GM19043 (cell line): Measurements from ENCODE around the gene NAT10.
A peak's percentile ranks its signal among the peaks of the same experiment; 100 is the strongest.

Experiments
- ATAC-seq: cut with Tn5 transposase; IDR thresholded peaks from one replicate; pipeline ENCODE4 v1.9.1; 2021; ENCODE audit warnings: low read depth; ENCODE audit not compliant: unreplicated experiment

NAT10 gene

GRCh38 chr11:34147581-34147980 lies 42.2 kb downstream of the NAT10 start:
- ATAC-seq = no peak

GRCh38 chr11:34148504-34149165 lies 43.2 kb downstream of the NAT10 start:
- ATAC-seq = no peak

GRCh38 chr11:34149274-34149673 lies 43.8 kb downstream of the NAT10 start:
- ATAC-seq = no peak

- no peak for ATAC-seq
Measured at GRCh38 chr11:34149786-34150185, 44.4 kb downstream of the NAT10 start.

GRCh38 chr11:34150494-34151151 lies 45.2 kb downstream of the NAT10 start:
- ATAC-seq = no peak

- no peak for ATAC-seq
Measured at GRCh38 chr11:34151166-34151565, 45.7 kb downstream of the NAT10 start.

- no peak for ATAC-seq
Measured at GRCh38 chr11:34151916-34152845, 46.8 kb downstream of the NAT10 start.

- peak; percentile 79 for ATAC-seq
Measured at GRCh38 chr11:34154059-34154875, 48.8 kb downstream of the NAT10 start.

GRCh38 chr11:34155057-34155756 lies 49.8 kb downstream of the NAT10 start:
- ATAC-seq = no peak

GRCh38 chr11:34155757-34156062 lies 50.3 kb downstream of the NAT10 start:
- ATAC-seq = no peak

- ATAC-seq = no peak
Measured at GRCh38 chr11:34157163-34157562, 51.7 kb downstream of the NAT10 start.

- no peak for ATAC-seq
Measured at GRCh38 chr11:34158661-34159060, 53.2 kb downstream of the NAT10 start.

- no peak for ATAC-seq
Measured at GRCh38 chr11:34160049-34160721, 54.8 kb downstream of the NAT10 start.

- ATAC-seq = no peak
Measured at GRCh38 chr11:34160791-34161190, 55.4 kb downstream of the NAT10 start.

GRCh38 chr11:34161361-34161760 lies 55.9 kb downstream of the NAT10 start:
- ATAC-seq = no peak

GRCh38 chr11:34161812-34162492 lies 56.5 kb downstream of the NAT10 start:
- ATAC-seq = no peak

GRCh38 chr11:34162493-34162820 lies 57.0 kb downstream of the NAT10 start:
- no peak for ATAC-seq

- ATAC-seq = no peak
Measured at GRCh38 chr11:34162856-34163255, 57.4 kb downstream of the NAT10 start.

GRCh38 chr11:34165121-34165520 lies 59.7 kb downstream of the NAT10 start:
- ATAC-seq = no peak
